Kidney epithelial cell (primary cell): Measurements from ENCODE around the gene ABLIM3. TPM values are rescaled to one million over a fixed set of nuclear protein-coding genes. Genes with fewer than 3 reads are reported as not detected.

ENCODE experiments used
- DNase-seq: peaks from one replicate; pipeline ENCODE4 v3.0.0-alpha.2; 2010; ENCODE audit warnings: low read depth
- H3K27me3 ChIP-seq: 2 replicates; pipeline ENCODE4 v1.6.0; 2011; ENCODE audit warnings: low read length; ENCODE audit not compliant: control insufficient read depth, insufficient read depth
- H3K36me3 ChIP-seq: 2 replicates; pipeline ENCODE4 v1.5.1; 2011; ENCODE audit warnings: low read length; ENCODE audit not compliant: control insufficient read depth, insufficient read depth
- H3K4me3 ChIP-seq: 2 replicates; pipeline ENCODE4 v1.5.1; 2011; ENCODE audit warnings: low read depth, mild to moderate bottlenecking, control low read depth, low read length
- CTCF ChIP-seq: IDR thresholded peaks from 2 replicates; pipeline ENCODE4 v1.5.1; 2011; ENCODE audit warnings: mild to moderate bottlenecking, moderate library complexity, low read length, control low read depth, inconsistent platforms; ENCODE audit not compliant: insufficient read depth, poor library complexity, severe bottlenecking
- total RNA-seq: library from RNA; depleted of rRNA; stranded (reverse); fragments of >200 nt; gene quantifications from 2 replicates; pipeline ENCODE4 v1.2.3, GENCODE V29; 2015

The ABLIM3 gene
- total RNA-seq, 1 donor from 2014 or later, result 35.2 TPM

DNA sequence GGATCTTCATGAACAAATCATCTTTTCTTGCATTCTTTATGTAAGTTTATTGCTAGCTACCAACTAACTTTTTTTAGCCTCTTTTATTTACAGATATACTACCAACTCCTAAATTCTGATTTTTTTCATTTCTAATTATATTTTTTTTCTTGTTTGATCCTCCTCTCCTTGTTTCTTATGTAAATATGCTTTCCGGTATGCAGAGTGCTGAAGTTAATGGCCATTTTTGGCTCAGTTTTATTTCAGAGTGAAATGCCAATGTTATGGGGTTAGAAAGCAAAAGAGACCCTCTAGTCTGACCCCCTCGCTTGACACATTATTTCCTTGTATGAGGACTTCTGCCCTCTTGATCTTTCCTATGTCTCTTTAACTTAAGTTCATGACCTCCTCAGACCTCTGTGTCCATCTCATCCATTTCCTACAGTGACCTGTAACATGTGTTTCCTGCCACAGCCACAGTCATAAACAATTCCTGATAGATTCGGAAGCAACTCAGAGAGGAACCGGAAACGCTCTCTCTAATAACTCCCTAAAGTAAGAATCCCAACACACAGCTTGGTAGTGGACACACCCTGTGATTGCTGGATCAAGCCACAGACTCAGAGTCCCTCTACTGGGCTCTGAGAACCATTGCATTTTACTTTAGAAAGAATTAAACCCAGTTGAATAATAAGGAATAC lies 87.5 kb downstream of the ABLIM3 start:
- peak; percentile 71 for TF ChIP-seq CTCF

GRCh38 chr5:149229298-149229937 lies 88.1 kb downstream of the ABLIM3 start:
- TF ChIP-seq CTCF, result no peak
- H3K36me3 ChIP-seq, result no peaks in the 10 kb centered on the region
- DNase-seq, result no peak
- no peak overlapping the region for H3K4me3 ChIP-seq
- H3K27me3 ChIP-seq, result no peaks in the 10 kb centered on the region

More for the DNA sequence above, 87.5 kb downstream of the ABLIM3 start:
- Histone ChIP-seq H3K4me3 (no peak overlapping the region), H3K27me3 (no peaks in the 10 kb centered on the region), H3K36me3 (no peaks in the 10 kb centered on the region)
- DNase-seq, result peak; percentile 28

- no peak overlapping the region for H3K4me3 ChIP-seq
- no peak for DNase-seq
- TF ChIP-seq CTCF, result no peak
- H3K36me3 ChIP-seq, result no peaks in the 10 kb centered on the region
- H3K27me3 ChIP-seq, result no peaks in the 10 kb centered on the region
Observed at GRCh38 chr5:149235841-149236240, 94.5 kb downstream of the ABLIM3 start.

- Histone ChIP-seq H3K27me3 (no peaks in the 10 kb centered on the region), H3K4me3 (no peak overlapping the region), H3K36me3 (no peaks in the 10 kb centered on the region)
- DNase-seq, result no peak
- TF ChIP-seq CTCF, result peak; percentile 12
Observed at GRCh38 chr5:149237662-149238061, 96.4 kb downstream of the ABLIM3 start.

DNA sequence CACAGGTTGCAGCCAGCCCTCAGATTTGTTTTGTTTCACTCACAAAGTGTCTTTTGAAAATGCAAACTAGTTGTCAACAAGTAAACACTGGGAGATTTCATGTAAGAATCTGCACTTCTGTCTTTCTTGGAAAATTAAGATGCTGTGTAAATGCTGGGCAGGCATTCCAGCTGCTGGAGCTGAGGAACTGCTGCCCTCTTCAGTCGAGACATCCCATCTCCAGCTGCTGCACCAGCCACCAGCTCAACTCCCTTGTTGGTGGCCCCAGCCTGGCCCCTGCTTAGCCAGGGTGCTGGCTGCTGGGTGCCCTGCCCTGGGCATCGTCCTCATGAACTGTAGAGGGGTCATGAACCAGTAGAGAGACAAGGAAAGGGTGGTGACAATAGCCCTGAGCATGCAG lies 97.2 kb downstream of the ABLIM3 start:
- DNase-seq, result no peak
- Histone ChIP-seq H3K4me3 (no peak overlapping the region), H3K27me3 (no peaks in the 10 kb centered on the region), H3K36me3 (no peaks in the 10 kb centered on the region)
- TF ChIP-seq CTCF, result peak; percentile 6
